Measurements from ENCODE around the gene KIF13A. TPM values are rescaled to one million over a fixed set of nuclear protein-coding genes. Genes with fewer than 3 reads are reported as not detected.
"Not testable (repeated sequence)": the region's sequence is repeated elsewhere in the genome, so short reads cannot be mapped to it uniquely, and the experiment has no call there.

Gene KIF13A
- total RNA-seq, 1 donor from 2014 or later, result 29.0 TPM

DNA sequence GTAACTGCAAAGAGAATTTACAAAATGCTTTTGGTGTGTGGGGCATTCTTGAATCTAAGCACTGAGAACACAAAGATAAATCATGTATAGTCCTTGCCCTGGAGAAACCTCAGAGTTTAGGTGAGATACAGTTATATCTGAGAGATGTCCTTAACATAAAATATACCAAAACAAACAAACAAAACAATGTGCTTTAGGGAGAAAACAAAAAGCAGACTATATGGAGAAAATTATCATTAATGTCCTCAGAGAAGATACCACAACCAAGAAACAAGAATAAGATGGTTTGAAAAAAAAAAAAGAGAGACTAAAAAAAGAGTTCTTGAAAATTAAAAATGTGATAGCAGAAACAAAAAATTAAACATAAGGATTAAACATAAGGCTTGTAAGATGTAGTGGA lies 8.0 kb downstream of the KIF13A start:
- no peaks in the 10 kb centered on the region for H3K27me3 ChIP-seq
- no peaks in the 10 kb centered on the region for H3K9me3 ChIP-seq (ENCODE audit: low read depth)
- TF ChIP-seq EZH2phosphoT487 (IDR thresholded peaks at IDR 0.05) (no peak), EZH2 (IDR thresholded peaks at IDR 0.05) (no peak)
- TF ChIP-seq, protein P1, sequence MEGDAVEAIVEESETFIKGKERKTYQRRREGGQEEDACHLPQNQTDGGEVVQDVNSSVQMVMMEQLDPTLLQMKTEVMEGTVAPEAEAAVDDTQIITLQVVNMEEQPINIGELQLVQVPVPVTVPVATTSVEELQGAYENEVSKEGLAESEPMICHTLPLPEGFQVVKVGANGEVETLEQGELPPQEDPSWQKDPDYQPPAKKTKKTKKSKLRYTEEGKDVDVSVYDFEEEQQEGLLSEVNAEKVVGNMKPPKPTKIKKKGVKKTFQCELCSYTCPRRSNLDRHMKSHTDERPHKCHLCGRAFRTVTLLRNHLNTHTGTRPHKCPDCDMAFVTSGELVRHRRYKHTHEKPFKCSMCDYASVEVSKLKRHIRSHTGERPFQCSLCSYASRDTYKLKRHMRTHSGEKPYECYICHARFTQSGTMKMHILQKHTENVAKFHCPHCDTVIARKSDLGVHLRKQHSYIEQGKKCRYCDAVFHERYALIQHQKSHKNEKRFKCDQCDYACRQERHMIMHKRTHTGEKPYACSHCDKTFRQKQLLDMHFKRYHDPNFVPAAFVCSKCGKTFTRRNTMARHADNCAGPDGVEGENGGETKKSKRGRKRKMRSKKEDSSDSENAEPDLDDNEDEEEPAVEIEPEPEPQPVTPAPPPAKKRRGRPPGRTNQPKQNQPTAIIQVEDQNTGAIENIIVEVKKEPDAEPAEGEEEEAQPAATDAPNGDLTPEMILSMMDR (IDR thresholded peaks at IDR 0.05), result no peak
- peaks cover 71% of the 10 kb centered on the region for H3K79me2 ChIP-seq (ENCODE audit: low read depth)
- H3K4me1 ChIP-seq, result peaks cover 4% of the 10 kb centered on the region
- DNase-seq (ENCODE audit: low spot score), result no peak
- H3K36me3 Mint-ChIP-seq, result peaks cover 18% of the 10 kb centered on the region
- H3K9ac ChIP-seq, result no peak overlapping the region
- no peak overlapping the region for H3K4me3 ChIP-seq
- H3K4me3 Mint-ChIP-seq, result no peak overlapping the region
- H4K20me1 ChIP-seq (ENCODE audit: low read depth), result peaks cover 5% of the 10 kb centered on the region
- H3K9me3 Mint-ChIP-seq, result peaks cover 7% of the 10 kb centered on the region
- no peaks in the 10 kb centered on the region for H3K36me3 ChIP-seq
- no peak overlapping the region for H3K4me2 ChIP-seq
- no peak overlapping the region for H3K27ac Mint-ChIP-seq
- no peak overlapping the region for H2AFZ ChIP-seq (replicated peaks)
- H3K27me3 Mint-ChIP-seq (ENCODE audit: insufficient read depth, low read depth), result no peaks in the 10 kb centered on the region
- H3F3A ChIP-seq (ENCODE audit: low read depth), result no peaks in the 10 kb centered on the region
- peaks cover 7% of the 10 kb centered on the region for H3K4me1 Mint-ChIP-seq
- H3K27ac ChIP-seq, result no peak overlapping the region

- H3K27me3 Mint-ChIP-seq (ENCODE audit: insufficient read depth, low read depth); DNase-seq (ENCODE audit: low spot score); H3K27me3 ChIP-seq; H3K9ac ChIP-seq; H3K4me3 Mint-ChIP-seq; H3K9me3 ChIP-seq (ENCODE audit: low read depth); H3K36me3 ChIP-seq; H3K4me2 ChIP-seq; H4K20me1 ChIP-seq (ENCODE audit: low read depth); H2AFZ ChIP-seq (replicated peaks); H3K27ac ChIP-seq; H3F3A ChIP-seq (ENCODE audit: low read depth); H3K4me3 ChIP-seq; H3K9me3 Mint-ChIP-seq; H3K27ac Mint-ChIP-seq: not testable (repeated sequence)
- Mint-ChIP-seq H3K36me3 (peaks cover 10% of the 10 kb centered on the region), H3K4me1 (peaks cover 12% of the 10 kb centered on the region)
- Histone ChIP-seq H3K79me2 (ENCODE audit: low read depth) (peaks cover 78% of the 10 kb centered on the region), H3K4me1 (peaks cover 14% of the 10 kb centered on the region)
Observed at GRCh38 chr6:17976258-17976657, 11.2 kb downstream of the KIF13A start.

- H3K9me3 Mint-ChIP-seq, result peaks cover 9% of the 10 kb centered on the region
- no peaks in the 10 kb centered on the region for H3K36me3 ChIP-seq
- H3K27me3 Mint-ChIP-seq (ENCODE audit: insufficient read depth, low read depth), result no peaks in the 10 kb centered on the region
- TF ChIP-seq, protein P1 (IDR thresholded peaks at IDR 0.05), result no peak
- TF ChIP-seq EZH2phosphoT487 (IDR thresholded peaks at IDR 0.05) (no peak), EZH2 (IDR thresholded peaks at IDR 0.05) (no peak)
- no peaks in the 10 kb centered on the region for H3K9me3 ChIP-seq (ENCODE audit: low read depth)
- H3K27me3 ChIP-seq, result no peaks in the 10 kb centered on the region
- H3K4me2 ChIP-seq, result no peak overlapping the region
- no peak overlapping the region for H3K9ac ChIP-seq
- peaks cover 12% of the 10 kb centered on the region for H3K4me1 Mint-ChIP-seq
- peaks cover 8% of the 10 kb centered on the region for H3K36me3 Mint-ChIP-seq
- H4K20me1 ChIP-seq (ENCODE audit: low read depth), result no peaks in the 10 kb centered on the region
- no peak overlapping the region for H3K4me3 Mint-ChIP-seq
- H3K27ac Mint-ChIP-seq, result no peak overlapping the region
- no peak overlapping the region for H3K27ac ChIP-seq
- DNase-seq (ENCODE audit: low spot score), result no peak
- H3K79me2 ChIP-seq (ENCODE audit: low read depth), result peaks cover 78% of the 10 kb centered on the region
- no peak overlapping the region for H3K4me3 ChIP-seq
- peaks cover 5% of the 10 kb centered on the region for H3F3A ChIP-seq (ENCODE audit: low read depth)
- H2AFZ ChIP-seq (replicated peaks), result no peak overlapping the region
- H3K4me1 ChIP-seq, result peaks cover 18% of the 10 kb centered on the region
Observed at GRCh38 chr6:17974570-17975368, 12.7 kb downstream of the KIF13A start.

- H3K4me2 ChIP-seq, result peak overlapping the region; percentile 51
- peaks cover 9% of the 10 kb centered on the region for H3K9me3 Mint-ChIP-seq
- H3K4me3 Mint-ChIP-seq, result no peak overlapping the region
- H3K9ac ChIP-seq, result no peak overlapping the region
- H3K79me2 ChIP-seq (ENCODE audit: low read depth), result peaks cover 74% of the 10 kb centered on the region
- H3F3A ChIP-seq (ENCODE audit: low read depth), result peaks cover 5% of the 10 kb centered on the region
- no peaks in the 10 kb centered on the region for H4K20me1 ChIP-seq (ENCODE audit: low read depth)
- H3K27me3 Mint-ChIP-seq (ENCODE audit: insufficient read depth, low read depth), result no peaks in the 10 kb centered on the region
- H3K36me3 ChIP-seq, result no peaks in the 10 kb centered on the region
- H3K36me3 Mint-ChIP-seq, result peaks cover 8% of the 10 kb centered on the region
- DNase-seq (ENCODE audit: low spot score), result no peak
- no peak overlapping the region for H2AFZ ChIP-seq (replicated peaks)
- TF ChIP-seq, protein P1 (IDR thresholded peaks at IDR 0.05), result no peak
- TF ChIP-seq EZH2 (IDR thresholded peaks at IDR 0.05), result no peak
- no peak for TF ChIP-seq EZH2phosphoT487 (IDR thresholded peaks at IDR 0.05)
- no peak overlapping the region for H3K27ac Mint-ChIP-seq
- H3K27me3 ChIP-seq, result no peaks in the 10 kb centered on the region
- H3K9me3 ChIP-seq (ENCODE audit: low read depth), result no peaks in the 10 kb centered on the region
- H3K4me1 Mint-ChIP-seq, result peaks cover 12% of the 10 kb centered on the region
- peaks cover 18% of the 10 kb centered on the region for H3K4me1 ChIP-seq
- no peak overlapping the region for H3K4me3 ChIP-seq
- H3K27ac ChIP-seq, result peak overlapping the region; percentile 47
Observed at GRCh38 chr6:17972978-17973622, 14.3 kb downstream of the KIF13A start.
